ENCODE measurements around the gene LKAAEAR1.

Gene LKAAEAR1

GRCh38 chr20:64106435-64106961, 22.3 kb upstream of the LKAAEAR1 start:
- no peak overlapping the region for H3K4me3 ChIP-seq (replicated peaks in 1 of 2; ENCODE audit: low read depth in 2 of 2, low read length in 2 of 2)
- no peak for TF ChIP-seq CTCF (IDR thresholded peaks at IDR 0.05; ENCODE audit: low read depth, low read length)
- no peak for DNase-seq (ENCODE audit: low read depth in 2 of 2)

GRCh38 chr20:64105846-64106434, 21.7 kb upstream of the LKAAEAR1 start:
- no peak for TF ChIP-seq CTCF (IDR thresholded peaks at IDR 0.05; ENCODE audit: low read depth, low read length)
- no peak for DNase-seq (ENCODE audit: low read depth in 2 of 2)
- no peak overlapping the region for H3K4me3 ChIP-seq (replicated peaks in 1 of 2; ENCODE audit: low read depth in 2 of 2, low read length in 2 of 2)

- TF ChIP-seq CTCF (IDR thresholded peaks at IDR 0.05; ENCODE audit: low read depth, low read length), result no peak
- DNase-seq (ENCODE audit: low read depth in 2 of 2), result no peak
- H3K4me3 ChIP-seq (replicated peaks in 1 of 2; ENCODE audit: low read depth in 2 of 2, low read length in 2 of 2), result no peak overlapping the region
Observed at GRCh38 chr20:64104667-64105451, 20.7 kb upstream of the LKAAEAR1 start.

GRCh38 chr20:64103871-64104666, 19.9 kb upstream of the LKAAEAR1 start:
- no peak for DNase-seq (ENCODE audit: low read depth in 2 of 2)
- no peak for TF ChIP-seq CTCF (IDR thresholded peaks at IDR 0.05; ENCODE audit: low read depth, low read length)
- no peak overlapping the region for H3K4me3 ChIP-seq (replicated peaks in 1 of 2; ENCODE audit: low read depth in 2 of 2, low read length in 2 of 2)

- no peak for TF ChIP-seq CTCF (IDR thresholded peaks at IDR 0.05; ENCODE audit: low read depth, low read length)
- H3K4me3 ChIP-seq (replicated peaks in 1 of 2; ENCODE audit: low read depth in 2 of 2, low read length in 2 of 2), result no peak overlapping the region
- DNase-seq (ENCODE audit: low read depth in 2 of 2), result no peak
Observed at GRCh38 chr20:64102647-64103354, 18.6 kb upstream of the LKAAEAR1 start.

Data from cardiac fibroblast (primary cell).